ENCODE results near the gene TLK2.
A peak's percentile ranks its signal among the peaks of the same experiment; 100 is the strongest.
"Not testable (repeated sequence)": the region's sequence is repeated elsewhere in the genome, so short reads cannot be mapped to it uniquely, and the experiment has no call there.

The TLK2 gene

DNA sequence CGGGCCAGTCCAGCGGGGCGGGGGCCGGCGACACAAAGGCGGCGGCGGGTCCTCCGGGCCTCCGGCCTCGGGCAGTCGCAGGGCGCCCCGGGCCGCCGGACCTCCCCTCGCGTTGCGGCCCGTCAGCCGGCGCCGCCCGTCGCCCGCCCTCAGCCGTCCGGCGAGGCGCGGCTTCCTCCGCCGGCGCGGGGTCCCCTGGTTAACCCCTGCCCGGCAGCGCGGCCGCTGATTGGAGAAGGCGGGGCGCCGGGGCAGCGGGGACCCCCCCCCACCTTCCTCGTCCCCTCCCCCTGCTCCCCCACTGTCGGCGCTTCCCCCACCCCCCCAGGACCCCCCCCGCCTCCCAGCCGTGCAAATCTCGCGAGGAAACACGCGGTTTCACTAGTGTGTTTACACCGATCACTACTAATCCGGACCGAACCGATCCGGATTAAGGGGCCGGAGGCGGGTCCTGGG is at the start of gene TLK2:
TSS of gene TLK2 (plus strand) at position 402 of the 456 bp plus-strand sequence. CDS start 2,301 bp downstream, outside the sequence.
- peak; percentile 78 for DNase-seq

DNA sequence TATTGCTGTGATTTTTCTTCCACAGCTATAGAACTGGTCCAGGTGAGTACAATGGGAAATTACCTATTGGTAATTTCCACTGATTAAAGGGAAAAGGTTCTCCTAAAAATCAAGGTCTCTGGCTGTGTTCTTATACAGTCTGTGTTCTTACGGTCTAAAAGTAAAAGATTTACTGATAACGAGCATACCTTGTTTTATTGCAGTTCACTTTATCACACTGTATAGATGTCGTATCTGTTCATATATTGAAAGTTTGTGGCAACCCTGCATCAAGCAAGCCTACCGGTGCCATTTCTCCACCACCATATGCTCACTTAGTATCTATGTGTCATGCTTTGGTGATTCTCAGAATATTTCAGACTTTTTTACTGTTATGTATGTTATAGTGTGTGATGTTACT is 43.4 kb upstream of the TLK2 start:
- not testable (repeated sequence) for DNase-seq

DNA sequence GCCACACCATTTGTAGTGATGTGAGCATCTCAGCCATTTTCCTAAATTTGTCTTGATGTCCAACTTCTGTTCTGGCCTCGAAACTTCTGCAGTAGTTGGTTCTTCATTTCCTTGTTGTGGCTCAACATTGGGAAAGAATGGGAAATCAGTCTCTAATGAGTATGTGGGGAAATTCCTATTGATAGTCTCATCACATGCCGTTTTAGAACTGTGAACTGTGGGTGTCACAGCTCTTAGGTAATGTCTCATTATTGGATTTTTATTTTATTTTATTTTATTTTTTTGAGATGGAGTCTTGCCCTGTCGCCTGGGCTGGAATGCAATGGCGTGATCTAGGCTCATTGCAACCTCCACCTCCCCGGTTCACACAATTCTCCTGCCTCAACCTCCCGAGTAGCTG is 37.4 kb upstream of the TLK2 start:
- DNase-seq: not testable (repeated sequence)

DNA sequence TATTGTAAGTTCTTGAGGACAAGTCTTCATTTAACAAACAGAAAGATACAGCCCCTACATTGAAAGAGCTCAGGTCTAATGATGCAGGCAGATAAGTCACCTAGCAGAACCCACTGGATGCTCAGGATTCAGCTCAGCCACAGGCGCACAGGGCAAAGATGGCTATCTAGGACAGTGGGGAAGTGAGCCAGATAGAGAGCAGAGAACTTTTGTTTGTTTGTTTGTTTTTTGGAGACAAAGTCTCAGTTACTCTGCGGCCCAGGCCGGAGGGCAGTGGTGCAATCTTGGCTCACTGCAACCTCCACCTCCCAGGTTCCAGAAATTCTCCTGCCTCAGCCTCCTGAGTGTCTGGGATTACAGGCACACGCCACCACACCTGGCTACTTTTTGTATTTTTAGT is 34.6 kb upstream of the TLK2 start:
- DNase-seq: no peak

DNA sequence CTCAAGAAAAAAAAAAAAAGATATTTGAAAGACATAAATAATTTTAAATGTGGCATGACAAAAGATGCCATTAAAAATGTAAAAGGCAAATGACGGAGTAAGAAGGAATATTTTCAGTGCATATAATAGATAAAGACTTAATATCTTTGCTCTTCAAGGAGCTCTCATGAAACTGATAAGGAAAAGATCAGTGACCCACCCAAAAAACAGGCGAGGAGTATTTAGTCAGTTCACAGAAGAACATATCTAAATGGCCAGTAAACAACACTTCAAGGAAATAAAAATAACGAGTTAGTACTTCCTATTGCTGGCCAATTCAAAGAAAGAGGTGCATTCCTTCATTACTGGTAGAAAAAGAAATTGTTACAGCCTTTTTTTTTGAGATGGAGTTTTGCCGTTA is 32.8 kb upstream of the TLK2 start:
- not testable (repeated sequence) for DNase-seq

DNA sequence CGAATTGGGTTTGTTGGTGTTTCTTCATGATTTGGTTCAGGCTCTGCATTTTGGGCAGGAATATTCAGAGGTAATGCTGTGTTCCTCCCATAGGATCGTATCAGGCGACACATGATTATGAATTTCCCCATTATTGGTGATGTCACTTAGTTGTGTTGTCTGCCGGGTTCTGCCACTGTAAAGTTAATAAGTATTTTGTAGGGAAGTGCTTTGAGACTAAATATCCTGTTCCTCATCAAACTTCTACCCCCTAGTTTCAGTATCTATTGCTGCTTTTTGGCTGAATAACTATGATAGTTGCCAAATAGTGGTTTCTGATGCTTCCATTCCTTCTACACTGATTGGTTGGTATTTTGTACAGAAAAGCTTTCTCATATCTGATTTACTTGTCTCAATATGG is 26.4 kb upstream of the TLK2 start:
- DNase-seq: not testable (repeated sequence)

DNA sequence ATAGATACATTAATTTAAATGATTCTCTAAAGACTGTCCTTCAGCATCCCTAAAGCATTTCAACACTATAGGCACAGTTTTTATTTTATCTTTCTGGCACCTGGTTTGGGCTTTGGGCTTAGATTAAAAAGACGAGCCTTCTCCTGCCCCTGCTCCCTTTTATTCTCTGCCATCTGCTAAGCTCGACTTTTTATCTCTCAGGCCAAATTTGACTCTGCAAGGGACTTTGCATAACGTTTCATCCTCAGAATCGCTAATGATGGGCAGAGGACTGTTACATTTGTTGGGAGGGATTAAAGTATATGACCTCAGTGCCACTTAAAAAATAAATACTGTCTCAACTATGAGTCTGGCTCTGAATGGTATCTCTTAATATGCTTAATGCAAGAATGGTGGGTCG is 25.6 kb upstream of the TLK2 start:
- DNase-seq: not testable (repeated sequence)

DNA sequence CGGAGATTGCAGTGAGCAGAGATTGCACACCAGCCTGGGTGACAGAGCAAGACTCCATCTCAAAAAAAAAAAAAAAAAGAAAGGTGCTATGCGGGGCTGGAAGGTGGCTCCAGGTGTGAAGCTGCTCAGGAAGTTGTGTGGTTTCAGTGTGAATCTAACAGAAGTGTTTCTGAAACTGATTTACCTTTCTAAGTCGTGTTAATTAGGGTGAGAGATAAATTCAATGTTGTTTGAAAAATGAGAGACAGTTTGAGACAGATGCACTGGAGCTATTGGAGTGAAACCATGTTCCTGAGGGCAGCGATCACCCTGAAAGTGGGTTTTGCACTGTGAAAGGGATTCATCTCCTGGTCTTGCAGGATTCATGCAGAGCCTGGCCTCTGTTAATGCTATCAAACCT is 25.0 kb upstream of the TLK2 start:
- DNase-seq: not testable (repeated sequence)

DNA sequence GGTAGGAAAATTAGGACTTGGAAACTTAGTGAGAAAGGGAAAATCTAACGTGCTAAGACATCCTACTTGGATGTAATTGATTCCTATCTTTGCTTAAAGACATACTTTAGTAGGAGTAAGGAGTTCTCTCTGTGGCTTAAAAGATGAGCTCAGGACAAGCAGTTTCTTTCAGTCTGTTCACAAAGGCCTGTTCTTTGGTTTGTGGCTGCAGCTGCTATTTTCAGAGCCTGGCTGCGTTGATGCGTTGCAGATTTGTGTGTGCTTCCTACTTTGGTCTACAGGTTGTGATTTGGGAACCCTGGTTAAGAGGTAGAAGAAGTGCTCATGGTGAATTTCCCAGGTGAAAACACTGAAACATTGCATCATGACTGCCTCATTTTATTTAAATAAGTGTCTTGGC is 24.5 kb upstream of the TLK2 start:
- DNase-seq: not testable (repeated sequence)

DNA sequence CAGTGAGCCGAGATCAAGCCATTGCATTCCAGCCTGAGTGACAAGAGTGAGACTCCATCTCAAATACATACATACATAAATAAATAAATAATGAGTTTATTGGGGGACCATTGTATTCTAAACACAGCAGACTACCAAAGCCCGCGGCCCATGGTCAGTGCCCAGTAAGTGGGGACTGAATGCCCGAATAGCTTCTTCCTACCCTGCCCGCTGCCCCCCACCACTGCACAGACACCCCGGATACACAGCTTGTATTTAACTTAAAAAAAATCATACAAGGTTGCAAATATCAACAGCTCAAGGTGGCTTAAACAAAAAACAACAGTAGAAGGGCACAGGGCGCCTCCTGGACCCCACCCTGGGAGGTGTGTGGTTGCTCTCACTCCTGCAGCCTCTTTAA is 22.6 kb upstream of the TLK2 start:
- DNase-seq: no peak

DNA sequence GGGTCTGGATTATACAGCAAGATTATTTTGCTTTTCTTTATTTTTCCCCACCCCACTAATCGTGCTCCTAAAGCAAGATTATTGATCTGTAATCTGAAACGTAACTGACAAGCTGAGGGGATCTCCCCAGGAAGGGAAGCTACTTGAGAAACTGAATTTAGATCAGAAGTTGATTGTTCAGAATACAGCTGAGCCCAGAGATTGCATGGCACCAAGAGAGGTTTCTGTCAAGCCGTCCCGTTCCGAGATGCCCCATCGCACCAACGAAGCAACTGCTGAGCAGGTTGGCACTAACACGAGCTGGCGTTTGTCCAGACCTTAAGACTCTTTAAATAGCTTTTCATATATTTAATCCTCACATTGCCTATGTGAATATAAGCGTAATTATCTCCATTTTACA is 20.1 kb upstream of the TLK2 start:
- not testable (repeated sequence) for DNase-seq

DNA sequence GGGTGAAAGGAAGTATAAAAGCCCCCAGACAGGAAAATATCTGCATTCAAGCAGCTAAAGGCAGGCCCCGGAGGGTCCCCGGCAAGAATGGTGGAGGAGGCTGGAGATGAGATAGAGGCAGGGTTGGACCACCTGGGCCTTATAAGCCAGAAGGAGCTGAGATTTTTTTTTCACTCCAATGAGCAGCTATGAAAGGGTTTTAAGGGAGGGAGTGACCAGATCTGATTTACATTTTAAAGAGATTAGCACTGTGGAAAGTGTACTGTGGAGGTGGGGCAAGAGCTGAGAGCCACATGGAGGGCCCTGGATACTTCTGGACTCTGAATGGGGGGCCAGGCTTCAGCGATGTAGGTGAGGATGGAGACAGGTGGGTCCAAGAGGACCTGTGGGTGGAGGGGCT is 14.2 kb upstream of the TLK2 start:
- DNase-seq: not testable (repeated sequence)

DNA sequence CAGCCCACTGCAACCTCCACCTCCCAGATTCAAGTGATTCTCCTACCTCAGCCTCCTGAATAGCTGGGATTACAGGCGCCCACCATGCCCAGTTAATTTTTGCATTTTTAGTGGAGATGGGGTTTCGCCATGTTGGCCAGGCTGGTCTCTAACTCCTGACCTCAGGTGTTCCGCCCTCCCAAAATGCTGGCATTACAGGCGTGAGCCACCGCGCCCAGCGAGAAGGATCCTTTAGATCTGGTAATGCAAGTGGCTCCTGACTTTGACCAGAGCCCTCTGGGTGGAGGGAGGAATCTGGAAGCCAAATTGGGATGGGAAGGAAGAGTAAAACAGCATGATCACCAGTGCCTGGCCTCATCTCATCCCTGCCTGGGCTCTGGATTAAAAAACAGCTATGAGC is 13.4 kb upstream of the TLK2 start:
- DNase-seq: not testable (repeated sequence)

DNA sequence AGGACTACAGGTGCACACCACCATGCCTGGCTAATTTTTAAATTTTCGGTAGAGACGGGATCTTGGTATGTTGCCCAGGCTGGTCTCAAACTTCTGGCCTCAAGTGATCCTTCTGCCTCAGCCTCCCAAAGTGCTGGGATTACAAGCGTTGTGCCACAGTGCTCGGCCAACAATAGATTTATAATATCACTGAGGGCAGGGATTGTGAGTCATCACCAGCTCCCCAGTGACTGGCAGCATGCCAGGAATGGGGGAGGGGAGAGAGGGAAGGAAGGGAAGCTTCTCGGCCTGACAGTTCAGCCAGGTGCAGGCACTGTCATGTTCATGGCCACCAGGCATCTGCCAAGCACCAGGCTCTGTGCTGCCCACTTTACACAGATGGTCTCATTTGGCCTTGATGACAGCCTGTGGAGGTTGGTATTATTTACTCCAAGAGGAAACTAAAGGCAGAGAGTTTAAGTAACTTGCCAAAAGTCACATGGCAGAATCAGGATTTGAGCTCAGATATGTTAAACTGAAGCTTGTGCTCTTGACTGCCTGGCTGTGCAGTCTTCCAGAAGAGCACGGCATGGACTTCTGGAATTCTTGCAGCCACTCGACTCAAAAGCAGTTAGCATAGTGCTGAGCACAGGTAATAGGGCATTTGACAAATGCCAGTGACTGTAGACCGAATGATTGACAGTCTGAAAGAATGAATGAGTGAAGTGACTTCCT is 7.8 kb upstream of the TLK2 start:
- DNase-seq: peak; percentile 64

DNA sequence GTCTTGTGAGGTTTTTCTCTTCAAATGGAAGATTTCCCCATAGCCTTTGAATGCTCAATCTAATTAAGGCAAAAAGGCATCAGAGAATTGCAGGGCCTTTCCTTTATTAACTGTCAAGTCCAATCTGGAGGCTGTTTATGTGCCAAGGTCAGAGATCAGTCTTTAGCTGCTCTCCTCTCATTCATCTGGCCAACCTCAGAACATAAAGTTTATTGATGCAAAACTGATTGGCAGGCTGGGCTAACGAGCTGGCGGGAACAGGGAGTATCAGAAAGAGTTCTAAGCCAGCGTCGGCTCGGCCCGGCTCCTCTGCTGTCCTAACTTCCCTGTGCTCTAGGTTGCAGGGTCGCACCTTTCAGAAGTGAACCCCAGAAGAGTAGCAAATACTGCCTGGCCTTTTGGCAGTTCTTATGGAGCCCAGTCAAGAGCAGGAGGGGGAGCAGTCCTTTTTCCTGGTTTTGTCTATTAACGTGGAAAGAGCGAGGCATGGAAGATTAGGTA is 7.2 kb upstream of the TLK2 start:
- not testable (repeated sequence) for DNase-seq

DNA sequence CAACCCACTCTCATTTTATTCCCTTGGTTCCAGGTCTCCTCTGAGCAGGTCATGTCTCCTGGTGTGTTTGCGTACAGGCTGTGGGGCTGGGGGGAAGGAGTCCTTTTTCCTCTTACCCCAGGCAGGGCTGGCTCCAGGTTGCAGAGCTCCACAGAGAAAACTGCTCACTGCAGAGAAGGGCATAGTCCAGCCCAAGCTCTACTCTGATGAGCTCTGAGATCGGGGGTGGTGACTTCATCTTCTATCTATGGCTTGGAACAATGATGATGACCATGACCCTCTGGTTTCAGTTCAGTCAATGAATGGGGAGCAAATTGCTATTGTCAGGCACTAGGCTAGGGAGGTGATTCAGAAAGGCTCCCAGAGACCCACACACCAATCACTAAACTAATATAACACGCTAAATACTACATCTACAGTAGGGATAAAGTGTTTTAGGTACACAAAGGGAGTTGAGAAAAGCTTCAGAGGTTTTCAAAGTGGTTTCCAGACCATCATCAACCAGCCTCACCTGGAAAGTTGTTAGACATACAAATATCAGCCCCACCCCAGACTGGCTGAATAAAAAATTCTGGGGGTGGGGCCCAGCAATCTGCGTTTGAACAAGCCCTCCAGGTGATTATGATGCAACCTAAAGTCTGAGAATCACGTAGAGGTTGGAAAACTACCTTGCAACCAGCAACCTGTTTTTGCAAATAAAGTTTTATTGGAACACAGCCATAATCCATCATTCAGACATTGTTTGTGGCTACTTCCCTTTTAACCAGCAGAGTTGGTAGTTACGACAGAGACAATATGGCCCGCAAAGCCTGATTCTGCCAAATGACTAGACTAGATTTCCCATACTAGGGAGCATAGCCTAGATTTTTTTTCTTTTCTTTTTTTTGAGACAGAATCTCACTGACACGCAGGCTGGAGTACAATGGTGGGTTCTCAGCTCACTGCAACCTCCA is 5.3 kb upstream of the TLK2 start:
- DNase-seq: not testable (repeated sequence)

DNA sequence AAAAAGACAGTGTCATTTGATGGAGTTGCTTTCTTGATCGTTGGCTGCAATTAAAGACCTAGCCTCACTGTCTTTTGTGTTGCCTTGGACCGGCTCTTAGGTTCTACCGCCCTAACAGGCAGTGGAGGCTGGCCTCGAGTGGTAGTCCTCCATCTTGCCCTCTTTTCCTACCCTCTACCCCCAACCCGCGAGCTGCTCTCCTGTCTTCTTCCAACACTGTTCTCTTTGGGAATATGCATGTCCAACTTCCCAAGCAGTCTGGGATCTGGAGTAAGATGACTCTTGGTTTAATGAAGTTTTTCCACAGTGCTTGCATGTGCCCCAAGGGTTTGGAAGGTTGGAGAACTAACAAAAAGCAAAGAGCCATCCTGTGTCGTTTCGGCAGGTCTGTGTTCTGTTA is 1.5 kb upstream of the TLK2 start:
- not testable (repeated sequence) for DNase-seq

DNA sequence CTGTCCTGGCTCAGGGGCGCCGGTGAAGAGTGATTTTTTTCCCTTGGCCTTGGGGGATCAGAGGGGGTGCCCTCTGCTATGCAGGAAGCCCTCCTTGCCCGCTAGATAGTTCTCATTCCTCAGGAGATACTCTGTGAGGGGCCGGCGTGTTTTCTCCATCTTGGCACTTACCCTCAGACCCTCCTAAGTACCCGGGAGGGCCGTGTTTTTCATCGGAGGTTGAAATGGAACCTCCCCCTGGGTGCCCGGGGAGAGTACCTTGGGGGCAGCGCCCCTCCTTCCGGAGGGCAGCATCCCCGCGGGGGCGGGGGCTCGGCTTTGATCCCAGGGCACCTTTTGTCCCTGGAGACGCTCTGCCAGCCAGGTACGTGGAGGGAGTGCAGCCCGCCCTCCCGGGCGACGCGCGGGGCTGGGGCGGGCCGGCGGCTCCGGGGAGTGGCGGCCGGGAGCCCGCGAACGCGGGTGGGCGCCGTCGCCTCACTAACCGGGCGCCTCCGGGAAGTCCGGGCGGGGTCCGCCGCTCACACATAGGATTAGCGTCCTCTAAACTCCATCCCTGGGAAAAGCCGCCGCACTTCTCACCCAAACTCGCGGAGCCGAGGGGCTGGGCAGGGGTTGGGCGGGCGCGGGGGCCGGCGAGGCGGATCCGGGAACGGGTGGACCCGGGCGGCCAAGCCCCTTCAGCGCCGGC is 762 bp upstream of the TLK2 start:
- DNase-seq: not testable (repeated sequence)

DNA sequence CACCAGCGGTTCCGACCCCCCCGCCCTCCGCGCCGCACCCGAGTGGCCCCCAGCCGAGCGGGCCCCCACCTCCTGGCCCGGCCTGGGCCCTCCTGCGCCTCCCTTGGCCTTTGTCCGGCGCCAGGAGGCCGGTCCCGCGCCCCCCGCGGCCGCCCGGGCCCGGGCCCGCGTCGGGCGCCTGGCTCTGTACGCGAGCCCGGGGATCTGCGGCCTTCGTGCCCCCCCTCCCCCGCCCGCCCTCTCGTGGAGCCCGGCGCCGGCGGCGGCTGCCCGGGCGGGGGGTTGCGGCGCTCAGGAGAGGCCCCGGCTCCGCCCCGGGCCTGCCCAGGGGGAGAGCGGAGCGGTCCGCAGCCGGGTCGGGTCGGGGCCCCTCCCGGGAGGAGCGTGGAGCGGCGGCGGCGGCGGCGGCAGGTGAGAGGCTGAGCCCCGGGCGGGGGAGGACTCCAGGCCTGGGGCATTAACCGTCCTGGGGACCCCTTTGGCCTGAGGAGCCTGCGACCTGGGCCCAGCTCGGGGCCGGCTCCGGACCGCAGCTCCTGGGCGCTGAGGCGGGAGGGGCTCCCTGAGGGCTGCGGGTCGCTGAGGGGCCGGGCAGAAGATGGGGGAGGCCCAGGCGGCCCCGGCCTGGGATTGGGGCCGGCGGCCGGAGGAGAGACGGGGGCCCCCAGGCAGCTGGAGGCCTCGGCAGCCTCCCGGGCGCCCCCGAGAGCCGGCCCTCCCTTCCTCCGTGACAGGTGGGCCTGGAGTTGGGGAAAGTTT is 434 bp downstream of the TLK2 start:
- DNase-seq: not testable (repeated sequence)

DNA sequence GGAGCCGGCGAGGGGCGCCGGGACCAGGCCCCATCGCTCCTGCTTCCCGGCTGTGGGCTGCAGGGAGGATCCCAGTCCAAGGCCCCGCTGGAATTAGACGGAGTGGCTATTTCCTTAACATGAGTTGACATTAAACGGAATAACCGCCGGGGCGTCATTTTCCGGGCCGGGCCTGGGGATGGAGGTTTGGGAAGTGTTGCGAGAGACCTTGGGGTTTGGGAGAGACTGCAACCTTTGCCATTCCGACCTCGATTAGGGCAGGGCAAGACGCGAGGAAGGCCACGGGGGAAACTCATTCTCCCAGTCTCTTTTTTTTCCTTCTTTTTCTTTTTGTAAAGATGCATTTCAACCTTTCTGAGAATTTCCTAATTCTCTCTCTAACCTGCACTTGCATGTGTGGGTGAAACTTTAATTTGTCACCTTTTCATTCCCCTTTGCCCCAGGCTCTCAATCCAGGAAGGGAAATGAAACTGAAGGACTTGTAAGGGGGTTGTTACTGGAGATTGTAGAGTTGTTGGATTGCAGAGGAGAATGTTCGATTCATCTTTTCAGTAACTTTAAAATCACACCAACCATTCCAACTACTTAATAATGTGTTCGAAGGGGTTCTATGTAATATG is 1.1 kb downstream of the TLK2 start:
- not testable (repeated sequence) for DNase-seq

DNA sequence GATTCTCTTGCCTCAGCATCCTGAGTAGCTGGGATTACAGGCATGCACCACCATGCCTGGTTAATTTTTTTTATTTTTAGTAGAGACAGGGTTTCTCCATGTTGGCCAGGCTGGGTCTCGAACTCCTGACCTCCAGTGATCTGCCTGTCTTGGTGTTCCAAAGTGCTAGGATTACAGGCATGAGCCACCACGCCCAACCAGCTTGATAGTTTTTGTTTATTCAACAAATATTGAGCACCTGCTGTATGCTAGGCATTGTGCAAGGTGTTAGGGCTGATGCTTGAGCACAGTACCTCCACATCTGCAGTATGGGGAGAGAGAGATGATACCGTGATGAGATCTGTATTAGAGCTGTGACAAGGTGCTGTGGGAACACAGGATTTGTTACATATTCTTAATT is 3.9 kb downstream of the TLK2 start:
- DNase-seq: not testable (repeated sequence)

DNA sequence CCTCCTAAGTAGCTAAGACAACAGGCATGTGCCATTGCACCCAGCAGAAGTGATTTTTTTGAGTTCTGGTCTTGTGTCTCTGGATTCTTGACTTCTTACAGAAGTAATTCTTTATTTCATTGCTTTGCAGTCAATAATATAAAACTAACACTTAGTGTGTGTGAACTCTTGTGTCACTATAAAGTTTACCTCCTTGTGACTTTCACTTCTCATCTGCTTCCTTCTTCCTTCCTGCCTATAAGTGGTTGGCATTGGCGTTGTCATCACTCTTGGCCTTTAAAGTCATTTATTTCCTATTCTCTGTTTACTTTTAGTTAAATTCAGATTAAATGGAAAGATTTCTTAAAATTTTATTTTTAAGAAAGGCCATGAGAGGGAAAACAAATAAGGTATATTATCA is 12.4 kb downstream of the TLK2 start:
- not testable (repeated sequence) for DNase-seq
